IMR-90 (cell line): ENCODE measurements around the gene FAM133A. TPM values are rescaled to one million over a fixed set of nuclear protein-coding genes. Genes with fewer than 3 reads are reported as not detected.

ENCODE experiments used
- ATAC-seq: fragments of 200-7000 bp; cut with Tn5 transposase; 2 replicates; pipeline ENCODE4 v1.9.1; 2020; ENCODE audit warnings: low read depth, mild to moderate bottlenecking, moderate library complexity
- BruUV-seq: library from RNA; stranded (reverse); fragments of 400-500 nt; replicated peaks from 2 replicates; lab custom pipeline; 2021; lab: Mats Ljungman, UMichigan
- CTCF ChIA-PET: fragments of 300-600 bp; formaldehyde crosslinking; extraction: SDS; loops from one replicate; lab custom pipeline; 2021; ENCODE audit warnings: antibody characterized with exemption; lab: Yijun Ruan, JAX
- POLR2A ChIA-PET: fragments of 300-600 bp; sonication (Branson Sonifier 250); formaldehyde crosslinking; loops from one replicate; lab custom pipeline; 2022; ENCODE audit warnings: antibody characterized with exemption; ENCODE audit not compliant: unreplicated experiment; lab: Charles Lee
- DNase-seq: peaks from one replicate; pipeline ENCODE4 v3.0.0; 2013
- H2AFZ ChIP-seq: replicated peaks from 2 replicates; pipeline ENCODE3; 2013; ENCODE audit warnings: low read length, mild to moderate bottlenecking; ENCODE audit not compliant: poor library complexity
- H2AK5ac ChIP-seq: 2 replicates; pipeline ENCODE4 v1.6.1; 2013; ENCODE audit warnings: low read depth, low read length, inconsistent platforms
- H2AK9ac ChIP-seq: replicated peaks from 2 replicates; pipeline ENCODE3; 2013; ENCODE audit warnings: mild to moderate bottlenecking, low read depth, low read length, moderate library complexity; ENCODE audit not compliant: poor library complexity
- H2BK120ac ChIP-seq: 2 replicates; pipeline ENCODE4 v1.6.1; 2013; ENCODE audit warnings: low read depth, low read length, inconsistent platforms
- H2BK15ac ChIP-seq: 3 replicates; pipeline ENCODE4 v1.6.1; 2013; ENCODE audit warnings: low read depth, low read length, inconsistent platforms
- H2BK20ac ChIP-seq: 2 replicates; pipeline ENCODE4 v1.6.1; 2013; ENCODE audit warnings: low read depth, mild to moderate bottlenecking, inconsistent platforms, low read length, moderate library complexity
- H2BK5ac ChIP-seq: 2 replicates; pipeline ENCODE4 v1.6.1; 2013; ENCODE audit warnings: mild to moderate bottlenecking, low read depth, low read length, inconsistent platforms; ENCODE audit not compliant: poor library complexity, severe bottlenecking
- H3K14ac ChIP-seq: replicated peaks from 2 replicates; pipeline ENCODE4 v1.6.1; 2013; ENCODE audit warnings: low read depth, low read length, inconsistent platforms
- H3K18ac ChIP-seq: 2 replicates; pipeline ENCODE4 v1.6.1; 2013; ENCODE audit warnings: low read depth, low read length, control low read depth
- H3K23ac ChIP-seq: 2 replicates; pipeline ENCODE4 v1.6.1; 2013; ENCODE audit warnings: low read depth, low read length, inconsistent platforms
- H3K27ac ChIP-seq: 2 replicates; pipeline ENCODE4 v1.5.1; 2013; ENCODE audit warnings: mild to moderate bottlenecking, control low read depth, low read length; ENCODE audit not compliant: insufficient read depth
- H3K27me3 ChIP-seq: 2 replicates; pipeline ENCODE4 v1.6.1; 2013; ENCODE audit warnings: low read length; ENCODE audit not compliant: control insufficient read depth, insufficient read depth
- H3K36me3 ChIP-seq: 2 replicates; pipeline ENCODE4 v1.6.1; 2013; ENCODE audit warnings: low read length, mixed read lengths; ENCODE audit not compliant: control insufficient read depth, insufficient read depth
- H3K4ac ChIP-seq: 2 replicates; pipeline ENCODE4 v1.6.1; 2013; ENCODE audit warnings: low read depth, low read length, inconsistent platforms
- H3K4me1 ChIP-seq: 2 replicates; pipeline ENCODE4 v1.6.1; 2013; ENCODE audit warnings: low read length, mixed read lengths; ENCODE audit not compliant: control insufficient read depth, insufficient read depth
- H3K4me2 ChIP-seq: 2 replicates; pipeline ENCODE4 v1.6.1; 2013; ENCODE audit warnings: low read depth, mild to moderate bottlenecking, control low read depth, low read length, moderate library complexity
- H3K4me3 ChIP-seq: 2 replicates; pipeline ENCODE4 v1.5.1; 2013; ENCODE audit warnings: low read depth, mild to moderate bottlenecking, control low read depth, low read length, moderate library complexity; ENCODE audit not compliant: insufficient read depth
- H3K56ac ChIP-seq: 2 replicates; pipeline ENCODE4 v1.6.1; 2013; ENCODE audit warnings: low read length, inconsistent platforms; ENCODE audit not compliant: insufficient read depth; ENCODE audit errors: extremely low read depth
- H3K79me1 ChIP-seq, 2 experiments: 2 replicates each; pipeline ENCODE4 v1.6.1; 2013; ENCODE audit warnings: low read length in 2 of 2, inconsistent platforms in 1 of 2, low read depth in 1 of 2
- H3K9ac ChIP-seq: 2 replicates; pipeline ENCODE4 v1.6.1; 2013; ENCODE audit warnings: low read depth, low read length, control low read depth
- H3K9me1 ChIP-seq: 2 replicates; pipeline ENCODE4 v1.6.1; 2013; ENCODE audit warnings: low read length, inconsistent platforms; ENCODE audit not compliant: insufficient read depth
- H3K9me3 ChIP-seq: 2 replicates; pipeline ENCODE4 v1.6.1; 2013; ENCODE audit warnings: low read length; ENCODE audit not compliant: control insufficient read depth, insufficient read depth
- H4K20me1 ChIP-seq: 2 replicates; pipeline ENCODE4 v1.6.1; 2013; ENCODE audit warnings: low read length, inconsistent platforms; ENCODE audit not compliant: insufficient read depth
- H4K5ac ChIP-seq: 2 replicates; pipeline ENCODE4 v1.6.1; 2013; ENCODE audit warnings: mild to moderate bottlenecking, low read depth, low read length, control low read depth
- H4K8ac ChIP-seq, 2 experiments: 2 replicates each; pipeline ENCODE4 v1.6.1; 2013; ENCODE audit warnings: low read depth in 2 of 2, low read length in 2 of 2, control low read depth in 1 of 2, inconsistent platforms in 1 of 2
- H4K91ac ChIP-seq: 2 replicates; pipeline ENCODE4 v1.6.1; 2013; ENCODE audit warnings: low read depth, low read length, inconsistent platforms; ENCODE audit not compliant: insufficient read depth
- BHLHE40 ChIP-seq: fragments of 150-350 bp; IDR thresholded peaks from 2 replicates; pipeline ENCODE4 v1.6.1; 2016; ENCODE audit warnings: mild to moderate bottlenecking, low read depth, low read length
- CEBPB ChIP-seq: IDR thresholded peaks from 2 replicates; pipeline ENCODE4 v1.6.1; 2012; ENCODE audit warnings: low read depth, low read length, improper control_type of control experiment
- CHD1 ChIP-seq: IDR thresholded peaks from 2 replicates; pipeline ENCODE4 v1.6.1; 2012; ENCODE audit warnings: low read depth, low read length, improper control_type of control experiment
- FOS ChIP-seq: fragments of 150-350 bp; IDR thresholded peaks from 2 replicates; pipeline ENCODE4 v1.6.1; 2016; ENCODE audit warnings: low read depth, low read length
- MAFK ChIP-seq: IDR thresholded peaks from 2 replicates; pipeline ENCODE4 v1.6.1; 2012; ENCODE audit warnings: low read depth, low read length, improper control_type of control experiment
- MAZ ChIP-seq: IDR thresholded peaks from 2 replicates; pipeline ENCODE4 v1.6.1; 2012; ENCODE audit warnings: low read depth, mild to moderate bottlenecking, low read length, improper control_type of control experiment, moderate library complexity, borderline replicate concordance
- MXI1 ChIP-seq: IDR thresholded peaks from 2 replicates; pipeline ENCODE4 v1.6.1; 2012; ENCODE audit warnings: low read depth, mild to moderate bottlenecking, low read length, moderate library complexity, borderline replicate concordance
- NFE2L2 ChIP-seq: fragments of 150-350 bp; IDR thresholded peaks from 2 replicates; pipeline ENCODE4 v1.6.1; 2016; ENCODE audit warnings: low read depth, mild to moderate bottlenecking, low read length
- POLR2A ChIP-seq: IDR thresholded peaks from 2 replicates; pipeline ENCODE4 v1.6.1; 2012; ENCODE audit warnings: mild to moderate bottlenecking, low read depth, low read length
- RAD21 ChIP-seq: IDR thresholded peaks from 2 replicates; pipeline ENCODE4 v1.6.1; 2012; ENCODE audit warnings: low read length, improper control_type of control experiment
- RCOR1 ChIP-seq: IDR thresholded peaks from 2 replicates; pipeline ENCODE4 v1.6.1; 2012; ENCODE audit warnings: mild to moderate bottlenecking, low read length, improper control_type of control experiment; ENCODE audit not compliant: insufficient replicate concordance
- RFX5 ChIP-seq: IDR thresholded peaks from 2 replicates; pipeline ENCODE4 v1.8.0; 2012; ENCODE audit warnings: low read depth, mild to moderate bottlenecking, low read length, moderate library complexity
- SMC3 ChIP-seq: fragments of 150-350 bp; IDR thresholded peaks from 2 replicates; pipeline ENCODE4 v1.6.1; 2016; ENCODE audit warnings: low read depth, mild to moderate bottlenecking, antibody characterized with exemption, low read length, moderate library complexity
- WGBS, 2 experiments: methylation state at CpG; one replicate each; pipeline versions ENCODE4 v1.1.5 to v1.1.7; 2013; ENCODE audit warnings: missing lambda C conversion rate in 2 of 2; ENCODE audit not compliant: insufficient read length in 1 of 2; ENCODE audit errors: extremely low coverage in 2 of 2; 5-methylcytosine and 5-hydroxymethylcytosine counted together
- dilution Hi-C: fragments of 300-500 bp; cut with HindIII; formaldehyde crosslinking; loops from one replicate; pipeline ENCODE4 v1.14.3; 2018; ENCODE audit warnings: low sequenced_read_pairs; ENCODE audit not compliant: unreplicated experiment
- in situ Hi-C: fragments of 300-500 bp; cut with MboI; formaldehyde crosslinking; loops from 3 replicates; pipeline ENCODE4 v1.14.3; 2019; ENCODE audit warnings: low sequenced_read_pairs, inconsistent platforms, mixed read lengths
- intact Hi-C: fragments of 100-400 bp; cut with micrococcal nuclease; formaldehyde crosslinking; loops from 2 replicates; pipeline ENCODE4 v1.10.0; 2022
- polyA plus RNA-seq, 3 experiments: library from polyadenylated mRNA; depleted of rRNA; stranded (reverse); fragments of >200 nt; gene quantifications; 2 replicates each; pipeline ENCODE4 v1.2.3, GENCODE V29; 2012; ENCODE audit warnings: low replicate concordance in 1 of 3
- total RNA-seq: library from RNA; depleted of rRNA; stranded (reverse); fragments of >200 nt; gene quantifications from 2 replicates; pipeline ENCODE4 v1.2.3, GENCODE V29; 2012
- TF ChIP-seq, protein P1 (sequence below): conservative IDR thresholded peaks from 2 replicates; pipeline ENCODE4 v1.5.1; 2012; ENCODE audit warnings: mild to moderate bottlenecking, low read depth, low read length, improper control_type of control experiment
- TF ChIP-seq, protein P2 (sequence below): fragments of 150-350 bp; IDR thresholded peaks from 2 replicates; pipeline ENCODE4 v1.6.1; 2017; ENCODE audit warnings: mild to moderate bottlenecking, antibody characterized with exemption, low read length, low read depth
- TF ChIP-seq, protein P3 (sequence below): fragments of 150-350 bp; IDR thresholded peaks from 2 replicates; pipeline ENCODE4 v1.6.1; 2016; ENCODE audit warnings: low read depth, mild to moderate bottlenecking, low read length, moderate library complexity, borderline replicate concordance

Gene FAM133A
- total and polyA plus RNA-seq, 2 of the 4 experiments (the other 2 are of a cell fraction) = under 0.01 TPM; not detected in 1

DNA sequence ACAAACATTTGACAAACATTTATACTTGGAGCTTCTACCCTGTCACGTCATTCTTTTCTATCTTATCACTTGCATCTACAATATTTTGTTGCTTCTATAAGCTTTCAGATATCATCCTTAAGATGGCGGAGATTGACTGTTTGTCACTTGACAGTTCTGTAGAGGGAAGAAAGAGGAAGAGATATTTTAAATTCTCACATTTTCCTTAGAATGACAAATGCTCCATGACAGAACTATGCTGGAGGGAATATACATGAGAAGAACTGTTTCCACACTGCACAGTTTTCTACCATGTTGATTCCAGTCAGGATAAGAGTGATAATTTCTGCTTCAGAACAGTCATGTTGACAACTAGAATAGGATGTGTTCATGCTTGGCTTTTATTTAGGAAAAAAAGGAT is 29.7 kb downstream of the FAM133A start (continued):
- no peak for TF ChIP-seq RCOR1

DNA sequence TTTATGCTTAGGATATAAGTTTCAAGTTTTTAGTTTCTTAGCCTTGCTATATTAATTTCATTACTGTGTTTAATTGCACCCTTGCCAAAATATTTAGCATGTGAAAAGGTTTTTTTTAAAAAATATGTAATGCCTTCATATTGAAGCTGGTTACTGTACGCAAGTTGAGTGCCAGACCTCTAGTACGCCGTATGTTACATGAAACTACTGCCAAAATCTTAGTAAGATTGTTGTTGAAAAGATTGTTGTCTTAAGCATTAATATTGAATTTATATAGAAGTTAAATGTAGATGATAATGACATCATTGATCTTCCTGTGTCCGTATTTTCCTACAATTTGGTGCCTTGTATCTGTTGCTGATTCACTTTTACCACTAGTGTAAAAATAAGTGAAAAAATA is 37.1 kb downstream of the FAM133A start:
- POLR2A ChIA-PET = no interaction called here
- Histone ChIP-seq H3K4ac (no peak overlapping the region), H4K8ac (no peak overlapping the region), H2AK9ac (no peak overlapping the region), H2AFZ (no peak overlapping the region), H3K23ac (no peak overlapping the region), H3K4me2 (no peak overlapping the region), H3K9me3 (no peaks in the 10 kb centered on the region), H3K9ac (no peak overlapping the region), H3K14ac (no peak overlapping the region), H2BK120ac (no peak overlapping the region), H3K9me1 (no peaks in the 10 kb centered on the region), H3K36me3 (no peaks in the 10 kb centered on the region), H2BK20ac (no peak overlapping the region), H3K4me1 (no peaks in the 10 kb centered on the region), H4K20me1 (no peaks in the 10 kb centered on the region), H2AK5ac (no peak overlapping the region), H2BK5ac (no peak overlapping the region), H2BK15ac (no peak overlapping the region), H3K79me1 (no peaks in the 10 kb centered on the region), H3K56ac (no peak overlapping the region), H3K18ac (no peak overlapping the region), H4K91ac (no peak overlapping the region), H3K27ac (no peak overlapping the region), H4K5ac (no peak overlapping the region), H3K27me3 (no peaks in the 10 kb centered on the region), H3K4me3 (no peak overlapping the region)
- no TSS peak for BruUV-seq
- ATAC-seq = no peak
- intact Hi-C loops (no loop called here), dilution Hi-C loops (no loop called here), in situ Hi-C loops (no loop called here)
- no peak for DNase-seq
- no CpG with 5 or more reads among the region's 4 CpGs for WGBS, 2 experiments
- TF ChIP-seq MAFK (no peak), BHLHE40 (no peak), RFX5 (no peak), CEBPB (no peak), RAD21 (no peak), RCOR1 (no peak), SMC3 (no peak), POLR2A (no peak), MAZ (no peak), FOS (no peak), MXI1 (no peak), CHD1 (no peak), NFE2L2 (no peak)
- TF ChIP-seq, protein P1, sequence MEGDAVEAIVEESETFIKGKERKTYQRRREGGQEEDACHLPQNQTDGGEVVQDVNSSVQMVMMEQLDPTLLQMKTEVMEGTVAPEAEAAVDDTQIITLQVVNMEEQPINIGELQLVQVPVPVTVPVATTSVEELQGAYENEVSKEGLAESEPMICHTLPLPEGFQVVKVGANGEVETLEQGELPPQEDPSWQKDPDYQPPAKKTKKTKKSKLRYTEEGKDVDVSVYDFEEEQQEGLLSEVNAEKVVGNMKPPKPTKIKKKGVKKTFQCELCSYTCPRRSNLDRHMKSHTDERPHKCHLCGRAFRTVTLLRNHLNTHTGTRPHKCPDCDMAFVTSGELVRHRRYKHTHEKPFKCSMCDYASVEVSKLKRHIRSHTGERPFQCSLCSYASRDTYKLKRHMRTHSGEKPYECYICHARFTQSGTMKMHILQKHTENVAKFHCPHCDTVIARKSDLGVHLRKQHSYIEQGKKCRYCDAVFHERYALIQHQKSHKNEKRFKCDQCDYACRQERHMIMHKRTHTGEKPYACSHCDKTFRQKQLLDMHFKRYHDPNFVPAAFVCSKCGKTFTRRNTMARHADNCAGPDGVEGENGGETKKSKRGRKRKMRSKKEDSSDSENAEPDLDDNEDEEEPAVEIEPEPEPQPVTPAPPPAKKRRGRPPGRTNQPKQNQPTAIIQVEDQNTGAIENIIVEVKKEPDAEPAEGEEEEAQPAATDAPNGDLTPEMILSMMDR = no peak
- TF ChIP-seq, protein P2, sequence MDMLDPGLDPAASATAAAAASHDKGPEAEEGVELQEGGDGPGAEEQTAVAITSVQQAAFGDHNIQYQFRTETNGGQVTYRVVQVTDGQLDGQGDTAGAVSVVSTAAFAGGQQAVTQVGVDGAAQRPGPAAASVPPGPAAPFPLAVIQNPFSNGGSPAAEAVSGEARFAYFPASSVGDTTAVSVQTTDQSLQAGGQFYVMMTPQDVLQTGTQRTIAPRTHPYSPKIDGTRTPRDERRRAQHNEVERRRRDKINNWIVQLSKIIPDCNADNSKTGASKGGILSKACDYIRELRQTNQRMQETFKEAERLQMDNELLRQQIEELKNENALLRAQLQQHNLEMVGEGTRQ = no peak
- TF ChIP-seq, protein P3, sequence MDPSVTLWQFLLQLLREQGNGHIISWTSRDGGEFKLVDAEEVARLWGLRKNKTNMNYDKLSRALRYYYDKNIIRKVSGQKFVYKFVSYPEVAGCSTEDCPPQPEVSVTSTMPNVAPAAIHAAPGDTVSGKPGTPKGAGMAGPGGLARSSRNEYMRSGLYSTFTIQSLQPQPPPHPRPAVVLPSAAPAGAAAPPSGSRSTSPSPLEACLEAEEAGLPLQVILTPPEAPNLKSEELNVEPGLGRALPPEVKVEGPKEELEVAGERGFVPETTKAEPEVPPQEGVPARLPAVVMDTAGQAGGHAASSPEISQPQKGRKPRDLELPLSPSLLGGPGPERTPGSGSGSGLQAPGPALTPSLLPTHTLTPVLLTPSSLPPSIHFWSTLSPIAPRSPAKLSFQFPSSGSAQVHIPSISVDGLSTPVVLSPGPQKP = no peak
- CTCF ChIA-PET = no interaction called here
